Suprapubic skin (tissue), 4 donors: Measurements from ENCODE around the gene PDLIM3.

Source experiments
- CTCF ChIP-seq, 2 donors: fragments of 200-600 bp in 1 of 2; fragments of 450-650 bp in 1 of 2; sonication (generic) in 1 of 2; IDR thresholded peaks; one replicate each; pipeline ENCODE4 v1.5.1; 2016 to 2019; ENCODE audit warnings: antibody characterized with exemption in 2 of 2, mild to moderate bottlenecking in 1 of 2, moderate library complexity in 1 of 2
- EP300 ChIP-seq: sonication (generic); formaldehyde crosslinking; IDR thresholded peaks from one replicate; pipeline ENCODE4 v1.6.1; 2017; ENCODE audit warnings: antibody characterized with exemption
- POLR2A ChIP-seq, 2 donors: fragments of 450-650 bp; IDR thresholded peaks; one replicate each; pipeline ENCODE4 v1.6.1; 2017; ENCODE audit warnings: antibody characterized with exemption in 2 of 2, mild to moderate bottlenecking in 2 of 2, moderate library complexity in 2 of 2
- POLR2AphosphoS5 ChIP-seq, 3 donors: sonication (generic); formaldehyde crosslinking; IDR thresholded peaks; one replicate each; pipeline ENCODE4 v1.6.1; 2017; ENCODE audit warnings: antibody characterized with exemption in 3 of 3

- TF ChIP-seq CTCF (IDR thresholded peaks at IDR 0.05) (no peak), POLR2A (IDR thresholded peaks at IDR 0.05) (no peak), EP300 (no peak), POLR2AphosphoS5 (IDR thresholded peaks at IDR 0.05) (no peak)
These were observed 32.4 kb upstream of the PDLIM3 start for GRCh38 chr4:185567381-185568376.
